GM19240 (cell line): ENCODE results near the gene TWF2.
"Not testable (repeated sequence)": the region's sequence is repeated elsewhere in the genome, so short reads cannot be mapped to it uniquely, and the experiment has no call there.

ENCODE experiments used
- DNase-seq: peaks from one replicate; pipeline ENCODE4 v3.0.0; 2011; ENCODE audit warnings: low spot score; ENCODE audit not compliant: insufficient read length

The TWF2 gene

DNA sequence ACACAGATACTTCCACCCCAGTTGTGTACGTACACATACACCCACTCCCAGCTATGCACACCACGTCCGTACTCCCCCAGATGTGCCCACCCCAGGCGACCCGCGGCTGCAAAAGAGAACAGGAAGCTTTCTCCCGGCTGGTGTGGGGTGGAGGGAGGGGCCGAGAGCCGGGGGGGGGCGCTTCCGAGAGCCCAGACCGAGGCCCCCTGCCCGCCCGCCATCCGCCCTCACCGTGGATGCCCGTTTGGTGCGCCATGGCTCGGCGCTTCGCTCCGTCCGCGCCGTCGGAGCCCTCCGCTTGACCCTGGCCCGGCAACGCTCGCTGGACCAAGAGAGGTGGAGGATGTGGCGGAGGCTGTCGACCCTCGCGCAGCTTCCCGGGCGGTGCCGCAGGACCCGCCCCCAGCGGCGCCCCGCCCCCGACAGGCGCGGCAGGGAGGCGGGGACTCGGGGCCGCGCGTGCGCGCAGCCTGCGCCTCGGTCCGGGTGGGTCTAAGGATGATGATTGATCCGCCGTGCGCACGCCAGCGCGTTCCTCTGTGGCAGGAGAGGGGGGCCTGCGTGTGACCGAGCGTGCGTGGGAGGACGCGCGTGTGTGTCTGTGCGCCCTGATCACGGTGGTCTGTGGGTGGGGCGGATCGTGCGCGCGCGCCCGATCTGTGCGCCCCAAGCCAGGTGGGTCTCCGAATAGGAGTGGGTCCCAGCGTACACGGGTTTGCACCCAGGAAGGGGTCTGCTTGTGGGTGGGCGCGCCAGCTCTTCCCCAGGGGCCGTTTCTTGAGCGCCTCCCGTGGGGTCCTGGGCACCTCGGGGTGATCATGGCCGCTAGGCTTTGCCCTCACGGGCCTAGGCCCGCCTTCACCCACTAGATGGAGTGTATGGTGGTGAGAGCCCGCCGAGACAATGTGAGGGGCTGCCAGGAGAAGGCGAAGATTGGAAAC, at the start of gene TWF2:
Gene TWF2 (minus strand): TSS at position 398 of the 941 bp plus-strand sequence. CDS start 142 bp downstream, at position 256.
- peak; percentile 94 for DNase-seq

DNA sequence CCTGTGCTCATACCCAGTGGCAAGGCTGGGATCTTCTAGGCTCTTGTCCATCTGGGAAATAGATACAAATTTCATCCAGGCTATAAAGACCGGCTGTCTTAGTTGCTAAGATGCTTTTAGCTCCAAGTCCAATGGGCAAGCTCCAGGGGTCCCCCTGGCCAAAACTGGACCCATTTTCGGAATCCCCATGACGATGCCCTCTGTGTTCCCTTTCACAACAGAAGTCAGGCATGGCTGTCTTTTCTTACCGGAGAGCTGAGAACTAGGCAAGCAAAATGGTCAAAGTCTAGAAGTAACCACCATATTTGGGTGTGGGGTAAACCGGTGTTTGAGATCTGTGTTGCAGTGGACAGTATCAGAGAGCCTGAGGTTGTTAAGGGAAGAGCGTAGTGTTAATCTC, 49.7 kb upstream of the TWF2 start:
- no peak for DNase-seq

DNA sequence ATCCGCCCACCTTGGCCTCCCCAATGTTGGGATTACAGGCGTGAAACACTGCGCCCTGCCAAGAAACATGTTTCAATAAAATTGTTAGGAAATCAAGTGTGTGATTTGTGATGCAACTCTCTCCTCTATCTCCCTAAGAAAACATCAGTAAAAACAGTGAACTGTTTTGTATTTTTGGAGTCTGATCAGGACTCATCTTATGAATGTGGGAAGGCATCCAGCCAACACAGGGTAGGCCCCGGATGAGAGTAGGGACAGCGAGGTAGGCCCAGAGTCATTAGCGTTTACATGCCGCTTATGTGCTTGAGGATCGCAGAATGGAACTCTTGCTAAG, 47.8 kb upstream of the TWF2 start:
- DNase-seq: no peak

DNA sequence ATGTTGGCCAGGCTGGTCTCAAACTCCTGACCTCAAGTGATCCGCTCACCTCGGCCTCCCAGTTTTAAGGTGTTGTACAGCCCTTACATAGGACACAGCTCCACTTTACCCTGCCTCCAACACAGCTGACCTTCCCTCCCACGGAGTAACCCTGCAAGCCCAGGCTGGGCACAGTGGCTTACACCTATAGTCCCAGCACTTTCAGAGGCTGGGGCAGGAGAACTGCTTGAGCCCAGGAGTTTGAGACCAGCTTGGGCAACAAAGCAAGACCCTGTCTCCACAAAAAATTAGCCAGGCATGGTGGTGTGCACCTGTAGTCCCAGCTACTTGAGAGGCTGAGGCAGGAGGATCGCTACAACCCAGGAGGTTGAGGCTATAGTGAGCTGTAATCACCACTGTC, 45.1 kb upstream of the TWF2 start:
- not testable (repeated sequence) for DNase-seq

DNA sequence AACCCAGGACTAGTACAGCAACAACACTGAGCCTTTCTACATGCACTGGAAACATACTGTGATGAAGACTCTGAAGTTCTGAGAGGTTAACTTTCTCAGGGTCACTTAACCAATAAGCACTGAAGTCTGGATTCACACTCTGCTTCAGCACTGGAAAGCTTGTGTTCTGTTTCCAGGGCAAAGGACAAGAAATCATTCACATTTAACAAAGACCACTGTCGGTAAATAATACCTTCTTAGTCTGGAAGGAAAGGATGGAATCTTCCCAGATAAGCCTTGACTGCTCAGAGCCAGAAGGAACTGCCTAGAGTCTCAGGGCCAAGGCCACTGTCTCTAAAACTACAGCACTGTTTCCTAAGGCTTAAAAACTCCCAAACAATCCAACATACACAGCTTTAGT, 44.3 kb upstream of the TWF2 start:
- no peak for DNase-seq

DNA sequence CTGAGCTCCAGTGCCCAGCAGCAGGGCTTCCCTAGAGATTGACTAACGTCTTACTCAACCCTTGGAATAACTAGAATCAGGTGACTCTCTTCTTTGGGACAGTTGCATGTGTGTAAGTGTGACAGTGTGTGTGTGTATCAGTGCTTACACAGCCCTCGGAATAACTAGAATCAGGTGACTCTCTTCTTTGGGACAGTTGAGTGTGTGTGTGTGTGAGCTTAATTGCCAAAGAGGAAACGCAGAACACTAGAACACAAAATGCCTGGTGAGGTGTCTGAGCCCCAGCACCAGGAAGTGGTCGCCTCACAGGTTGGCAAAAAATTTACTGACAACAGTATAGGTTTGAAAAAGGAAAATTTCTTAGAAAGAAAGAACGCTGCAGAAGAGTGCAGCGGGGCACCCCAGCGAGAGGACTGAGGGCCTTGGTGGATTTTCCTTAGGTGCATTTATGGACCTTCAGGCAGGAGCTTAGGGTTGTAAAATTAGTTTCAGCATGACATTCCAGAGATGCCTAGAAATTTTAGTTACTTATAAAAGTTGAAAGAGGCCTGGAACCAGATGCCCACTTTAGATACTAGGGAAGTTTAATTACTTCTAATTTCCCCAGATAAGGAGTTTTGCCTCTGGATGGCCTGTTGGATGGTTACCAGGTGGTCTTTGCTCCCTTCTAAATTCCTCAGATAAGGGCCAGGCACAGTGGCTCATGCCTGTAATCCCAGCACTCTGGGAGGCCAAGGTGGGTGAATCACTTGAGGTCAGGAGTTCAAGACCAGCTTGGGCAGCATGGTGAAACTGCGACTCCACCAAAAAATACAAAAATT, 43.2 kb upstream of the TWF2 start:
- DNase-seq: no peak

DNA sequence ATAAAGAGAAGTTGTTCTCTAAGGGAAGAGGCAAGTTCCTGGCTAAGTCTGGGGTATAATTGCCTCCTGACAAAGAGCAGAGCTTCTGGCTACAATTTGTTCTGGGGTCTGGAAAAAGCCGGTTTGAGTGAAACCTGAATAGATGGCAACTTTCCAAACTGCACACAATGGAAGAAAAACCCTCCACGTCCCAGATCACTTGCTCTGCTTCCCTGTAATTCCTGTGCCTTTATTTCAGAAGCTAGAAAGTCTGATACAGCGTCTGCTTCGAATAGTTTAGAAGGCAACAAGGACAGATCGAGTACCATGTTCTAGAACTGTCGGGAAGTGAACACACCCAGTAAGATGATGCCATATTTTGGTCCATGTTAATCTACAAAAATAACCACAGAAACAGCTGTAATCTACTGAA, 41.1 kb upstream of the TWF2 start:
- no peak for DNase-seq

DNA sequence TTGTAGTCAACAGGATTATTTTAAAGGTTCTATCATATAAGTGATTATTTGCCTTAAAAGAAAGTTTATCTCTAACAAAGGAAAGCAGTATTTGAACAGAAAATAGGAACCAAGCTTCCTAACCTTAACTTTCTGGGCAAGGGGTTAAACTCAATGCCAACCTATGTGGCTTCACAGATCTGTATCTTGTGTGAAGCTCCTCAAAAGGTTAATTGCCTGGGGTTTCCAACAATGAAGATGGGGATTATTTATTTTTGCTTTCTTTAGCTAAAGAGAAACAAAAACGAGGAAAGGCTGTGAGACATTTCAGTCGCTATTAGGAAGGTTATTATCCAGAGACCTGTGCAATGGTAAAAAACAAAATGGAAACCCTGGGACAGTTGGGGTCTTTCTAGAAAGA, 40.6 kb upstream of the TWF2 start:
- DNase-seq: no peak

DNA sequence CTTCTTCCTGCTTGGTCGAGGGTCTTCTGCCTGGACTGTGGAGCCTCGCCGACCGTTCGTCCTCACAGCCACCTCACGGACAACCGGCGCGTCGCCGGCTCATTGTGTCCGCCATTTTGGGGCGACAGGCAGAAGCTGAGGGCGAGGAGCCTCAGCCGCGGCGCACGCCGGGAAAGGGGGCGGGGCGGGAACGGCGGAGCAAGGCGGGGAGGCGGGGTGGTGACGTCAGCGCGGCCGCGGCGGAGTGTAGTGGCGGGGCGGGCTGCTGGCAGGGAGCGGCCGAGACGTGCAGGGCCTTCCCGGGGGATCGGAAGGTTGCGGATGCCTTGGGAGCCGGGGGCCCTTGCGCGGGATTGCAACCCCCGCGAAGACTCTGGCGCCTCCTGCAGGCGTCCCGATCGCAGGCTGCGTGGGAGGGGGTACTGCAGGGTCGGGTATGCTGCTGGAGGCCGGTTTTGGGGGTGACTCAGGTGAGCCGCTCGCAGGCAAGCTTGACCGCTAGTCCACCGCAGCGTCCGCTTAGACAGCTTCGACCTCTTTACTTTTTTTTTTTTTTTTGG, 39.6 kb upstream of the TWF2 start, which contains the start of gene WDR82:
Gene WDR82 (minus strand): TSS at position 140 of the 560 bp plus-strand sequence. CDS start 288 bp downstream, outside the sequence.
- peak; percentile 93 for DNase-seq

DNA sequence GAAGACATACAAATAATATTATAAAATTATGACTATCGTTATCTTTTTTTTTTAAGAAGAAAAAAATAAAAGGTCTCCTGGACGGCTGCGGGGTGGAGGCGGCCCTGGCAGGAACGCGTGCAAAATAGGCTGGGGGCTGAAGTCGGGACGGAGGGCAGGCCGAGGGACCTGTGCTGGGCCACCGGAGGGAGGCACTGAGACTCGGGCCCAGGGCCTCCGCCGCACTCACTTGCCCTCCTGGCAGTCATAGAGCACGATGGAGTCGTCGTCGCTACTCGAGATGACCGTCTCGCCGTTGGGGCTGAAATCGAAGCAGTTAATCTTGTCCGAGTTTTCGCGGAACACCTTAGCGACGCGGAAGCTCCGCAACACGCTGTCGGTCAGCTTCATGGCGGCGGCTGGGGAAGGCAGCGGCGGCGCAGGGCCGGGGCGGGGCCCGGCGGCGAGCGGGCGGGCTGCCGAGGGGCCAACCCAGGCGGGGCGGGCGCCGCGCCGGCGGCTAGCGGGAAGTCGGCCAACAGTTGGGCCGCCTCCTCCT, 39.1 kb upstream of the TWF2 start:
- no peak for DNase-seq

DNA sequence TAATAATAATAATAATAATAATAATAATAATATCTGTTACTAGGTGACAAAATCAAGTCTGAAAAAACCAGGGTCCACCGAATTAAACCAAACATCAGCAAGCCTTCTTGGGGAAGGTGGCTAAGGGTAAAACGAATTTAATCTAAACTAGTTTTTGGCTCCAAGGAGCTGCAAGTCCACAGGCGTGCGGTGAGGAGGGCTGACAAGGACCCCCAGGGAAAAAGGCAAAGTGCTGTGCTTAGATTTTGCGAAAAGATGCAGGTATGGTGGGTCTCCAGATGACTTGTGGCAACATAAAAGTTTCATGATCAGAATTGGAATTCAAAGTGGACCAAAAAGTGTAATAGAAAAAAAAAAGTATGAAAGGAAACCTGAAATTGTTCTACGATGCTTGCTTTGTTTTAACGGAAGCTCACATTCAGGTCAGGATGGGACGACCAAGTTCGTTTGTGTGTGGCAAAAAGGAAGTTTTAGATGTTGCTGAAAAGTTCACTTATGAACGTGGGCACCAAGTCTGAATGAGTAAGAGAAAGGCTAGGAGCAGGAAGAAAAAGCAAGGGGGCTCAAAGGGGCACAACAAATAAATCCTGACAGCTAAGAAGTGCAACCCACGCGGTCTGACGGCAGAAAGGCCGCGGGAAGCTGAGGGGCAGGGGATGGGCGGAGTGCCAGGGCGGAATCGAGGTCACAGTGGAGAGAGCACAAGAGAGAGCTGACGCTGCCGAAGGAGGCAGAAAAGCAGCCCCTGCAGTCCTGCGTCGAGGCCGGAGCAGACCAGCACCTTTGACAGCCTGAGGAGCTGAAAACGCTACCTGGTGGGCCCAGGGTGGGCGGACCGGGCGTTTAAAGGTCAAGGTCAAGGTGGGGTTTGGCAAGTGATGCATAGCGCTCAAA, 38.4 kb upstream of the TWF2 start:
- peak; percentile 38 for DNase-seq

DNA sequence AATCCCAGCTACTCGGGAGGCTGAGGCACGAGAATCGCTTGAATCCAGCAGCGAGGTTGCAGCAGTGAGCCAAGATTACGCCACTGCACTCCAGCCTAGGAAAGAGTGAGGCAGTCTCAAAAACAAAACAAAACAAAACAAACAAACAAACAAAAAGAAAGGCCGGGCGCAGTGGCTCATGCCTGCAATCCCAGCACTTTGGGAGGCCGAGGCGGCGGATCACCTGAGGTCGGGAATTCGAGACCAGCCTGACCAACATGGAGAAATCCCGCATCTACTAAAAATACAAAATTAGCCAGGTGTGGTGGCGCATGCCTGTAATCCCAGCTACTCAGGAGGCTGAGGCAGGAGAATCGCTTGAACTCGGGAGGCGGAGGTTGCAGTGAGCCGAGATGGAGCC, 35.8 kb upstream of the TWF2 start:
- DNase-seq: not testable (repeated sequence)

DNA sequence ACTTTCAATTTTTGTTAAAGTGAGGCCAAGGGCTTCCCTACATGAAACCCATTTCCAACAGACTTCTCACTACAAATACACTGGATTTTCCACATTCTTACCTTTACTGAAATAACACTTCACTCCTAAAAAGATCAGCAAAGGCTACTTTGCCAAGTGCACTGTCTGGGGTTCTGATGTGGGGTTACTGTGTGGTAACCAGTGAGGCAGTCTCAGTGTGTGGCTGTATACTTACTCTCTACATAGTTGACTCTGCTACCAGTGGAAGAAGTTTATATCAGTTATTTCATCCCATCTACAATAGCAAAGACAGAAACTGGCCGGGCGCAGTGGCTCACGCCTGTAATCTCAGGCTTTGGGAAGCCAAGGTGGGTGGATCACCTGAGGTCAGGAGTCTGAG, 33.9 kb upstream of the TWF2 start:
- DNase-seq: no peak

DNA sequence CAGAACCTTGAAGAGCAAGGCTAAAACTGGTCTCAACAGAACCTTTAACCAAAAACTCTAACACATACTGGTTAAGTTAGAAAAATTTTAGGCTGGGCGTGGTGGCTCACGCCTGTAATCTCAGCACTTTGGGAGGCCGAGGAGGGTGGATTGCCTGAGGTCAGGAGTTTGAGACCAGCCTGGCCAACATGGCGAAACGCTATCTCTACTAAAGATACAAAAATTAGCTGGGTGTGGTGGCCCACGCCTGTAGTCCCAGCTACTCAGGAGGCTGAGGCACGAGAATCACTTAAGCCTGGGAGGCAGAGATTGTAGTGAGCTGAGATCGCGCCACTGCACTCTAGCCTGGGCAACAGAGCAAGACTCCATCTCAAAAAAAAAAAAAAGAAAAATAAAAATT, 33.2 kb upstream of the TWF2 start:
- not testable (repeated sequence) for DNase-seq

DNA sequence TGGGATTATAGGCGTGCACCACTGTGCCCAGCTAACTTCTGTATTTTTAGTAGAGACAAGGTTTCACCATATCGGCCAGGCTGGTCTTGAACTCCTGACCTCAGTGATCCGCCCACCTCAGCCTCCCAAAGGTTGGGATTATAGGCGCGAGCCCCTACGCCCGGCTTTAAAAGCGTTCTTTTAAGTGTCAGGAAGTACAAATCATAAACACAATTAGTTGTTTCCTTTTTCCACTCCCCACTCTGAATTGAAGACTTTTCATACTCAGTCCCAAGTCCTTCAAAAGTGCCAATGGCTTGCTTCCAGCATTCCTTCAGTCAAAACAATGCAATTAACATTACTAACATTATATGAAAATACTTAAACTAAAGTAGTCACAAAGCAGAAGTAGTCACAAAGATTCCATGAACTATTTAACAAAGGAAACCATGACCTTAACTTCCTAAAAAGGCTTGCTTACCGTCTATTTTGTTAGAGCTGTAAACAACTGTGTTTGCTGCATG, 31.3 kb upstream of the TWF2 start:
- DNase-seq: no peak

DNA sequence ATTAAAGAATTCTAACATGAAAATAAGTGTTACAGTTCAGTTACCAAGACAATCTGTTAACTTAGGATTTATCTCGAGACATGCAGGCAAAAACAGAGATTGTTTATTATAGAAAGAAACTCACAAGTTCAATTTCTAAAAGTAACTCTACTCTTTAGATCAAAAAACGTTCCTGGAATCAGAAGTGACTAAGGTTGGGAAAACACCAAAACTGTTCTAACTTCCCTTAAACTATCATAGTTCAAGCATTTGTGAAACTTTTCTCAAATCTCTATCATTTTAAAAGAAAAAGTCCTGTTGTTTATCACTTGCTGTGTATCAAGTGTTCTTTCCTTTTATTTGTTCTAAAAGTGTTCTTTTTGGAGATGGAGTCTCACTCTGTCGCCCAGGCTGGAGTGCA, 30.8 kb upstream of the TWF2 start:
- DNase-seq: no peak

DNA sequence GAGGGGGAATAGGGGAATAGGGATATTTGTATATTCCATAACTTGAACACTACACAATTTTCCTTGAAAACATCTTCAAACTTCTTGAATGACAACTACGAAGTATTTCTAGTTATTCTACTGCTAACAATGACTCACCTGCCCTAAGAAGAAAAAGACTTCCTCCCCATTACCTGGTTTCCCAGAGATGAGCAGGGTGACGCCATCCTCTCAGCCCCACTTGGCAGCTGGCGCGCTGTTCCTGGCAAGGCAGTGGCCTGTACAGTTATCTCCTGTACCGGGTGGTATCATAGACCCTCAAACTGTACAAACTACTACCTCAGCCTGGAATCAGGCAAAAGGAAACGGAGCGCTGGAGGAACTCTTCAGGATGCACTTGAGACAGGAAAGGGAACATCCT, 29.1 kb upstream of the TWF2 start:
- no peak for DNase-seq

DNA sequence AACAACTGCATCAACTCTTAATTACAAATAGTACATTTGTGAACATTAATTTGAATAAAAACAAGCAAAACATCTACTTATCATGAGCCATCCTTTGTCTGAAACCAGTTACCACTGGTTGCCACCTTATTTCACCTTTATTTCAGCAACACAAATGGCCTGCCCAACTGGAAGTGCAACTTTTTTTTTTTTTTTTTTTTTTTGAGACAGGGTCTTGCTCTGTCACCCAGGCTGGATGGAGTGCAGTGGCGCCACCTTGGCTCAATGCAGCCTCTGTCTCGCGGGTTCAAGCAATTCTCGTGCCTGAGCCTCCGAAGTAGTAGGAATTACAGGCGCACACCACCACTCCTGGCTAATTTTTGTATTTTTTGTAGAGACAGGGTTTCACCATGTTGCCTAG, 26.4 kb upstream of the TWF2 start:
- DNase-seq: no peak

DNA sequence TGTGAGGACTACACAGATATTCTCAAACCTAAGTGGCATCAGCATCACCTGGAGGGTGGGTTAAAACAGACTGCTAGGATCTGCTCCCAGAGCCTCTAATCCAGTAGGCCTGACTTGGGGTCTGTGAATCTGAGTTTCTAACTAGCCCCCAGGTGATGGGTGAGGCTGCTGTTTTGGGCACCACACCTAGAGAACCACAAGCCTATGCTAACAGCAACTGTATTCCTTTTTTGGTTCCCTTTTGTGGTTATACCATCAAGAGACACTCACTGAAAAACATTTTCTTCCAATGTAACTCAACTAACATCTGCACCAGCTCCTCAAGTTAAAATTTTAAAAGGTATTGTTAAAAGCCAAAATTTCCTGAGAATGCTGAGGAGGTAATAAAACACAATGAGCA, 23.5 kb upstream of the TWF2 start:
- no peak for DNase-seq

DNA sequence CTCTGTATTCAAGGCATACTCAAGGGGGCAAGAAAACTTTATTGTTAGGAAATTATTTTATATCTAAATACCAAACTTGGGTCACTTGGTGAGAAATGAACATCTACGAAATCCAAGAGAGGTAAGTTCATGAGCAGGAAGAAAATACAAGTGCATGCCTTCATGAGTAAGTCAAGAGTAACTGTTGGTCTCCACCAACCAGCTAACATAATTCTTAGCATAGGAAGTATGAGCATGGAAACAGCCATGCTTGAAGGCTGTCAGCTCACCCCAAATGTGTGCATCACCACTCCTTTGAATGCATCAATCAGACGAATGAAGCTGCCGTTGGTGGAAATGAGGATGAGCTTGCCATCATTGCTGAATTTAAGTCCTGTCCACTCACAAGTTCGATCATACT, 20.5 kb upstream of the TWF2 start:
- DNase-seq: no peak

DNA sequence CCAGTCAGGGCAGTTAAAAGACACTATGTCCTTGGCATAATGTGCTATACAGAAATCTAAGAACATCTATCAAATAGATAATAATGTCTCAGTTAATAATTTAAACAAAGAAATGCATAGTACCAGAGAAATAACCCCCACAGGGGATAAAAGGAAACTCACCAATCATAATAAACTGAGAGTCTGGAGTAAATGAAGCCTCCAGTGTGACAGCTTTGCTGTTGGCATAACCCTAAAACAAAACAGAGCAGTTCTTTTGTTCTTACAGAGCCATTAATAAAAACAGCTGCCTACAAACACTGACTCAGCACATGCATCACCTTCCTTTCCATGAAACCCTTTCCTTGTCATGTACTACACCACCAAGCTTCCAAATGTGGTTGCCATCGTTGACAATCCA, 20.1 kb upstream of the TWF2 start:
- no peak for DNase-seq
